ENCODE measurements around the gene ATXN2L. TPM values are rescaled to one million over a fixed set of nuclear protein-coding genes. Genes with fewer than 3 reads are reported as not detected.

ATXN2L gene
- total RNA-seq, 1 experiment from 2014 or later, result 264 TPM

DNA sequence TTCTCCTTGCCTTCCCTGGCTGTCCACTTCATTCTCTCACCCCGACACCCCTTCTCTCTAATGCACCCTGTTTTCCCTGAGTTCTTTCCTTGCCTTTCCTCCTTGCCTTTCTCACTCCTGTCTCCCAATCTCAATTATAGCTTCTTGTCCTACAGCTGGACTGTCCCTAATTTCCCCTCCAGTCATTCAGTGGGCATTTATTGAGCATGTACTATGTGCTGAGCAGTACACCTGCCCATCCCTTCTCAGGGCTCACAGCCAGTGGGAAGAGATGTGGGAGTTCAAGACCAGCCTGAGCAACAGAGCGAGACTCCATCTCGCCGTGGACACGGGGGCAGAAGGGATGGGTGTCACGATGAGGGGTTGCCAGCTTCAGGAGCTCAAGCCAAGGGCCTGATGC, 61.2 kb downstream of the ATXN2L start (continued):
- TF ChIP-seq, protein P1, sequence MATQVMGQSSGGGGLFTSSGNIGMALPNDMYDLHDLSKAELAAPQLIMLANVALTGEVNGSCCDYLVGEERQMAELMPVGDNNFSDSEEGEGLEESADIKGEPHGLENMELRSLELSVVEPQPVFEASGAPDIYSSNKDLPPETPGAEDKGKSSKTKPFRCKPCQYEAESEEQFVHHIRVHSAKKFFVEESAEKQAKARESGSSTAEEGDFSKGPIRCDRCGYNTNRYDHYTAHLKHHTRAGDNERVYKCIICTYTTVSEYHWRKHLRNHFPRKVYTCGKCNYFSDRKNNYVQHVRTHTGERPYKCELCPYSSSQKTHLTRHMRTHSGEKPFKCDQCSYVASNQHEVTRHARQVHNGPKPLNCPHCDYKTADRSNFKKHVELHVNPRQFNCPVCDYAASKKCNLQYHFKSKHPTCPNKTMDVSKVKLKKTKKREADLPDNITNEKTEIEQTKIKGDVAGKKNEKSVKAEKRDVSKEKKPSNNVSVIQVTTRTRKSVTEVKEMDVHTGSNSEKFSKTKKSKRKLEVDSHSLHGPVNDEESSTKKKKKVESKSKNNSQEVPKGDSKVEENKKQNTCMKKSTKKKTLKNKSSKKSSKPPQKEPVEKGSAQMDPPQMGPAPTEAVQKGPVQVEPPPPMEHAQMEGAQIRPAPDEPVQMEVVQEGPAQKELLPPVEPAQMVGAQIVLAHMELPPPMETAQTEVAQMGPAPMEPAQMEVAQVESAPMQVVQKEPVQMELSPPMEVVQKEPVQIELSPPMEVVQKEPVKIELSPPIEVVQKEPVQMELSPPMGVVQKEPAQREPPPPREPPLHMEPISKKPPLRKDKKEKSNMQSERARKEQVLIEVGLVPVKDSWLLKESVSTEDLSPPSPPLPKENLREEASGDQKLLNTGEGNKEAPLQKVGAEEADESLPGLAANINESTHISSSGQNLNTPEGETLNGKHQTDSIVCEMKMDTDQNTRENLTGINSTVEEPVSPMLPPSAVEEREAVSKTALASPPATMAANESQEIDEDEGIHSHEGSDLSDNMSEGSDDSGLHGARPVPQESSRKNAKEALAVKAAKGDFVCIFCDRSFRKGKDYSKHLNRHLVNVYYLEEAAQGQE (IDR thresholded peaks at IDR 0.05; ENCODE audit: low read depth), result no peak
- no peak for TF ChIP-seq ZNF274 (IDR thresholded peaks at IDR 0.05; ENCODE audit: low read depth, low read length)
- no peak for TF ChIP-seq ELF1 (IDR thresholded peaks at IDR 0.05; ENCODE audit: borderline replicate concordance, low read depth)
- TF ChIP-seq POLR2AphosphoS5 (IDR thresholded peaks at IDR 0.05; ENCODE audit: low read depth, low read length), result no peak

Small RNAs within 50 kb of the gene (microRNA-seq; reads per million reads assigned to microRNA genes)
- gene MIR4721 (ENCODE audit: borderline number of aligned reads), result not detected

Other genes starting within 250 kb of the ATXN2L start
- 1.9 TPM for gene SULT1A2, start 225.9 kb upstream of the ATXN2L start, total RNA-seq (2021; ENCODE audit: unreplicated experiment)
- gene SULT1A1, start 213.0 kb upstream of the ATXN2L start, total RNA-seq (2021; ENCODE audit: unreplicated experiment), result 23.1 TPM
- gene NPIPB8, start 184.9 kb upstream of the ATXN2L start, total RNA-seq (2021; ENCODE audit: unreplicated experiment), result 0.79 TPM
- 680 TPM for gene EIF3C, start 111.5 kb upstream of the ATXN2L start, total RNA-seq (2021; ENCODE audit: unreplicated experiment)
- gene NPIPB9, start 71.2 kb upstream of the ATXN2L start, total RNA-seq (2021; ENCODE audit: unreplicated experiment), result 1.1 TPM
- gene TUFM, start 23.3 kb downstream of the ATXN2L start, total RNA-seq (2021; ENCODE audit: unreplicated experiment), result 361 TPM
- 47.0 TPM for gene SH2B1, start 40.8 kb downstream of the ATXN2L start, total RNA-seq (2021; ENCODE audit: unreplicated experiment)
- gene ATP2A1, start 55.5 kb downstream of the ATXN2L start, total RNA-seq (2021; ENCODE audit: unreplicated experiment), result 10.3 TPM
- gene RABEP2, start 102.2 kb downstream of the ATXN2L start, total RNA-seq (2021; ENCODE audit: unreplicated experiment), result 13.4 TPM
- gene CD19, start 109.0 kb downstream of the ATXN2L start, total RNA-seq (2021; ENCODE audit: unreplicated experiment), result 0.27 TPM
- 41.4 TPM for gene NFATC2IP, start 127.9 kb downstream of the ATXN2L start, total RNA-seq (2021; ENCODE audit: unreplicated experiment)
- gene SPNS1, start 151.8 kb downstream of the ATXN2L start, total RNA-seq (2021; ENCODE audit: unreplicated experiment), result 32.3 TPM
- gene LAT, start 162.1 kb downstream of the ATXN2L start, total RNA-seq (2021; ENCODE audit: unreplicated experiment), result 3.3 TPM